Measurements from ENCODE around the gene SYNJ2. TPM values are rescaled to one million over a fixed set of nuclear protein-coding genes. Genes with fewer than 3 reads are reported as not detected.
A peak's percentile ranks its signal among the peaks of the same experiment; 100 is the strongest.

Gene SYNJ2
- total and polyA plus RNA-seq, 2 experiments from 2014 or later = 20.5 to 28.6 TPM

- Histone ChIP-seq H4K20me1 (ENCODE audit: insufficient read depth) (no peaks in the 10 kb centered on the region), H2AFZ (no peak overlapping the region), H3F3A (ENCODE audit: insufficient read depth) (peaks cover 47% of the 10 kb centered on the region), H3K27me3 (replicated peaks; ENCODE audit: insufficient read depth) (no peaks in the 10 kb centered on the region), H3K9ac (no peak overlapping the region), H3K4me2 (ENCODE audit: unreplicated experiment) (no peak overlapping the region), H3K9me3 (ENCODE audit: low read depth) (no peaks in the 10 kb centered on the region), H3K36me3 (ENCODE audit: low read depth) (peaks cover 3% of the 10 kb centered on the region; the same call in 1 of the 2 replicates), H3K4me3 (no peak overlapping the region), H3K4me1 (ENCODE audit: insufficient read depth) (peaks cover 63% of the 10 kb centered on the region), H3K79me2 (ENCODE audit: insufficient read depth) (peaks cover 33% of the 10 kb centered on the region), H3K27ac (peak overlapping the region; percentile 90; the same call in 1 of the 2 replicates), H3K9me2 (ENCODE audit: insufficient read depth) (no peaks in the 10 kb centered on the region)
- in situ Hi-C loops (cut with MboI) = no loop called here
- TF ChIP-seq EZH2 (IDR thresholded peaks at IDR 0.05; ENCODE audit: insufficient read depth, poor library complexity, severe bottlenecking) (no peak), EZH2phosphoT487 (IDR thresholded peaks at IDR 0.05; ENCODE audit: insufficient read depth, low read depth) (no peak)
- DNase-seq = no peak
- 83 to 90% methylated on average over 6 of the region's 6 CpGs for WGBS, 2 experiments (ENCODE audit: low coverage in 1 of 2, low lambda C conversion rate in 2 of 2, missing lambda C conversion rate in 2 of 2)
Observed at GRCh38 chr6:158044525-158044888, 62.8 kb downstream of the SYNJ2 start.

DNA sequence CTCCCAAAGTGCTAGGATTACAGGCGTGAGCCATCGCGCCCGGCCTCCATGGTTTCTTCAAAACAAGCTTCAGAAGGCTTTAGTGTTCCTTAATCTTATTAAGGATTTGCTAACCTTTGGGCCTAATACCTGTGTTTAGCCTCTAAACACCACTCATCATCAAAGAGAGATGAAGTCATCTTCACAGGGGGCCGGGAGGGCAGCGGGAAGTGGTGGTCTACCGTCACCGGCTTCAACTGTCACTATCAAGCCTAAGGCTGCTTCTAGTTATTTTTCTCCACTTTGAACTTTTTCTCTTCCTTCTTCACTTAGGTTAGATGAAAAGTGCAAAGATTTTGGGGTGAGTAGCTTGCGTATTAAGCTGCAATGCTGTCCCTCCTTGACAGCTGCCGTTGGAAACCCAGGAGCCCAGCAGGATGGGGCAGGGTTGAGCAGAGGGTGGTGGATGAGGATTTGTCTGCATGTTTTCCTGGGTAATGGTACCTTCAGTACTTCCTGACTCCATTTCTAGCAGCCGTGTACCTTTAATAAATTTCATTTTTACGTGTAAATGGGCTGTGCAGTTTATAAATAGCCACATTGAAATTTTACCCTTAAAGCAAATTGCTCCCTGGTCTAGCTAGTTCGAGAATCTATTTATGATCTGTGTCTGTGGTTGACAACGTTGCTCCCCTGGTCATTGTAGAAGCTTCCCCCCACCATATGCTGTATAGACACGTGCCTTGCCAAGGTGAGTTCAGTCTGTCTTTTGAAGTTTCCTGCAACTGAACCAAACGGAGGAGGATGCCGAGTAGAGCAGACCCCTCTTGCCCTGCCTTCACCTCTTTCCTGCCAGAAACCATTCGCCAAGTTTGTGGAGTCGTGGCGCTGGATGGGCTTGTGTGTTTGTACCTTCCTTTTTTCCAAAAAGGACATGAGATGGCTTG lies 64.8 kb downstream of the SYNJ2 start:
- Histone ChIP-seq H3K4me3 (no peak overlapping the region), H3K27me3 (replicated peaks; ENCODE audit: insufficient read depth) (no peaks in the 10 kb centered on the region), H3F3A (ENCODE audit: insufficient read depth) (peaks cover 50% of the 10 kb centered on the region), H3K9me3 (ENCODE audit: low read depth) (no peaks in the 10 kb centered on the region), H3K36me3 (ENCODE audit: low read depth) (peaks cover 3% of the 10 kb centered on the region; the same call in 1 of the 2 replicates), H3K9ac (peak overlapping the region; percentile 64), H3K9me2 (ENCODE audit: insufficient read depth) (no peaks in the 10 kb centered on the region), H3K79me2 (ENCODE audit: insufficient read depth) (peaks cover 27% of the 10 kb centered on the region), H4K20me1 (ENCODE audit: insufficient read depth) (no peaks in the 10 kb centered on the region), H3K4me1 (ENCODE audit: insufficient read depth) (peaks cover 63% of the 10 kb centered on the region), H3K4me2 (ENCODE audit: unreplicated experiment) (no peak overlapping the region), H3K27ac (peak overlapping the region; percentile 82), H2AFZ (no peak overlapping the region)
- DNase-seq = peak; percentile 25
- in situ Hi-C loops (cut with MboI) = no loop called here
- no peak for TF ChIP-seq EZH2phosphoT487 (IDR thresholded peaks at IDR 0.05; ENCODE audit: insufficient read depth, low read depth)
- no peak for TF ChIP-seq EZH2 (IDR thresholded peaks at IDR 0.05; ENCODE audit: insufficient read depth, poor library complexity, severe bottlenecking)
- 69 to 71% methylated on average over 20 of the region's 20 CpGs for WGBS, 2 experiments (ENCODE audit: low coverage in 1 of 2, low lambda C conversion rate in 2 of 2, missing lambda C conversion rate in 2 of 2)

DNA sequence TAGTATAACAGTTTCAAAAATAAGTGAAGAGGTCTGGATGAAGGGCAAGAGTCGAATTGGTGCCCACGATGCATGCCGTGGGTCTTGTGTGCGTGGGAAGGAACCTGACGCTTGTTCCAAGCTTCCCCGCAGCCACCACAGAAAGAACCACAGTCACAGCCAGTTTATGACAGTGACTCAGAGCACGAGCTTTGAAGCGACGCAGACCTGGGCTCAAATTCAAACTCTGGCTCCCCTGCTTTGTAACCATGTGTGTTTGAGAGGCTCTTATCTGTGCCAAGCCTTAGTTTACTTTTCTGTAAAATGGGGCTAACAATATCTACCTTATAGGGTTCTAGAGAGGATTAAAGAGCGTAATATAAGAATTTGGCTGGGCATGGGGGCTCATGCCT lies 65.5 kb downstream of the SYNJ2 start:
- Histone ChIP-seq H3K79me2 (ENCODE audit: insufficient read depth) (peaks cover 21% of the 10 kb centered on the region), H4K20me1 (ENCODE audit: insufficient read depth) (no peaks in the 10 kb centered on the region), H3K4me2 (ENCODE audit: unreplicated experiment) (no peak overlapping the region), H3K4me3 (no peak overlapping the region), H3K9me2 (ENCODE audit: insufficient read depth) (no peaks in the 10 kb centered on the region), H3K27ac (peak overlapping the region; percentile 82), H2AFZ (no peak overlapping the region), H3F3A (ENCODE audit: insufficient read depth) (peaks cover 50% of the 10 kb centered on the region), H3K9ac (peak overlapping the region; percentile 64), H3K36me3 (ENCODE audit: low read depth) (peaks cover 5% of the 10 kb centered on the region; the same call in 1 of the 2 replicates), H3K27me3 (replicated peaks; ENCODE audit: insufficient read depth) (no peaks in the 10 kb centered on the region), H3K9me3 (ENCODE audit: low read depth) (no peaks in the 10 kb centered on the region), H3K4me1 (ENCODE audit: insufficient read depth) (peaks cover 58% of the 10 kb centered on the region)
- in situ Hi-C loops (cut with MboI) = no loop called here
- WGBS, 2 experiments (ENCODE audit: low coverage in 1 of 2, low lambda C conversion rate in 2 of 2, missing lambda C conversion rate in 2 of 2) = 12 to 13% methylated on average over 10 of the region's 10 CpGs
- peak; percentile 84 for DNase-seq
- TF ChIP-seq EZH2 (IDR thresholded peaks at IDR 0.05; ENCODE audit: insufficient read depth, poor library complexity, severe bottlenecking) = no peak
- TF ChIP-seq EZH2phosphoT487 (IDR thresholded peaks at IDR 0.05; ENCODE audit: insufficient read depth, low read depth) = no peak

- WGBS, 2 experiments (ENCODE audit: low coverage in 1 of 2, low lambda C conversion rate in 2 of 2, missing lambda C conversion rate in 2 of 2) = 80 to 82% methylated on average over 7 to 9 of the region's 9 CpGs
- TF ChIP-seq EZH2 (IDR thresholded peaks at IDR 0.05; ENCODE audit: insufficient read depth, poor library complexity, severe bottlenecking) = no peak
- TF ChIP-seq EZH2phosphoT487 (IDR thresholded peaks at IDR 0.05; ENCODE audit: insufficient read depth, low read depth) = no peak
- H3K9me2 ChIP-seq (ENCODE audit: insufficient read depth) = no peaks in the 10 kb centered on the region
- in situ Hi-C loops (cut with MboI) = no loop called here
- H3K4me3 ChIP-seq = no peak overlapping the region
- H3K27me3 ChIP-seq (replicated peaks; ENCODE audit: insufficient read depth) = no peaks in the 10 kb centered on the region
- H3K36me3 ChIP-seq (ENCODE audit: low read depth) = peaks cover 6% of the 10 kb centered on the region; the same call in 1 of the 2 replicates
- peaks cover 52% of the 10 kb centered on the region for H3K4me1 ChIP-seq (ENCODE audit: insufficient read depth)
- H3K9me3 ChIP-seq (ENCODE audit: low read depth) = no peaks in the 10 kb centered on the region
- peaks cover 50% of the 10 kb centered on the region for H3F3A ChIP-seq (ENCODE audit: insufficient read depth)
- peak overlapping the region; percentile 82 for H3K27ac ChIP-seq
- H2AFZ ChIP-seq = no peak overlapping the region
- no peak for DNase-seq
- H3K9ac ChIP-seq = peak overlapping the region; percentile 23; the same call in 1 of the 2 replicates
- peaks cover 19% of the 10 kb centered on the region for H3K79me2 ChIP-seq (ENCODE audit: insufficient read depth)
- no peaks in the 10 kb centered on the region for H4K20me1 ChIP-seq (ENCODE audit: insufficient read depth)
- no peak overlapping the region for H3K4me2 ChIP-seq (ENCODE audit: unreplicated experiment)
Observed at GRCh38 chr6:158047563-158048323, 66.1 kb downstream of the SYNJ2 start.
